ENCODE measurements around the gene KCNE1. TPM values are rescaled to one million over a fixed set of nuclear protein-coding genes. Genes with fewer than 3 reads are reported as not detected.
"Not testable (repeated sequence)": the region's sequence is repeated elsewhere in the genome, so short reads cannot be mapped to it uniquely, and the experiment has no call there.

Gene KCNE1
- total and polyA plus RNA-seq, 2 of the 4 experiments (the other 2 are of a cell fraction): 0.46 to 0.90 TPM

GRCh38 chr21:34447018-34447417 is 65.0 kb downstream of the KCNE1 start:
- H3K23ac ChIP-seq (ENCODE audit: low read depth, low read length); H3K4ac ChIP-seq (ENCODE audit: low read depth, low read length); H3K18ac ChIP-seq (ENCODE audit: low read depth, low read length); H4K5ac ChIP-seq (ENCODE audit: low read depth, low read length); H2AK9ac ChIP-seq (replicated peaks; ENCODE audit: low read depth, low read length, poor library complexity); intact Hi-C loops (cut with micrococcal nuclease); H4K20me1 ChIP-seq (ENCODE audit: insufficient read depth, low read length); H3K36me3 ChIP-seq (ENCODE audit: control insufficient read depth, insufficient read depth, low read length); H3K27ac ChIP-seq (ENCODE audit: insufficient read depth, low read length); H2BK5ac ChIP-seq (ENCODE audit: low read depth, low read length, poor library complexity, severe bottlenecking); ATAC-seq (ENCODE audit: low read depth); H2BK20ac ChIP-seq (ENCODE audit: low read depth, low read length); dilution Hi-C loops (cut with HindIII; ENCODE audit: low sequenced_read_pairs, unreplicated experiment); H4K91ac ChIP-seq (ENCODE audit: insufficient read depth, low read depth, low read length); H2AFZ ChIP-seq (replicated peaks; ENCODE audit: low read length, poor library complexity); BruUV-seq (replicated peaks); H3K4me1 ChIP-seq (ENCODE audit: control insufficient read depth, insufficient read depth, low read length); H2BK15ac ChIP-seq (ENCODE audit: low read depth, low read length); H3K79me1 ChIP-seq (ENCODE audit: low read depth in 1 of 2, low read length in 2 of 2); H4K8ac ChIP-seq (ENCODE audit: low read depth in 2 of 2, low read length in 2 of 2); H3K14ac ChIP-seq (replicated peaks; ENCODE audit: low read depth, low read length); DNase-seq; H3K27me3 ChIP-seq (ENCODE audit: control insufficient read depth, insufficient read depth, low read length); H3K4me3 ChIP-seq (ENCODE audit: insufficient read depth, low read depth, low read length); H3K9ac ChIP-seq (ENCODE audit: low read depth, low read length); H3K9me1 ChIP-seq (ENCODE audit: insufficient read depth, low read length); in situ Hi-C loops (cut with MboI; ENCODE audit: low sequenced_read_pairs); H3K9me3 ChIP-seq (ENCODE audit: control insufficient read depth, insufficient read depth, low read length); H2AK5ac ChIP-seq (ENCODE audit: low read depth, low read length); CTCF ChIA-PET; POLR2A ChIA-PET (ENCODE audit: unreplicated experiment); H3K4me2 ChIP-seq (ENCODE audit: low read depth, low read length); H2BK120ac ChIP-seq (ENCODE audit: low read depth, low read length); H3K56ac ChIP-seq (ENCODE audit: extremely low read depth, insufficient read depth, low read length): not testable (repeated sequence)
- WGBS, 2 experiments (ENCODE audit: extremely low coverage in 2 of 2, insufficient read length in 1 of 2): no CpG with 5 or more reads among the region's 8 CpGs

- H3K23ac ChIP-seq (ENCODE audit: low read depth, low read length); H3K36me3 ChIP-seq (ENCODE audit: control insufficient read depth, insufficient read depth, low read length); H3K27ac ChIP-seq (ENCODE audit: insufficient read depth, low read length); H3K4me3 ChIP-seq (ENCODE audit: insufficient read depth, low read depth, low read length); dilution Hi-C loops (cut with HindIII; ENCODE audit: low sequenced_read_pairs, unreplicated experiment); BruUV-seq (replicated peaks); H3K27me3 ChIP-seq (ENCODE audit: control insufficient read depth, insufficient read depth, low read length); DNase-seq; H2AK9ac ChIP-seq (replicated peaks; ENCODE audit: low read depth, low read length, poor library complexity); H3K9me3 ChIP-seq (ENCODE audit: control insufficient read depth, insufficient read depth, low read length); H2BK5ac ChIP-seq (ENCODE audit: low read depth, low read length, poor library complexity, severe bottlenecking); H2BK15ac ChIP-seq (ENCODE audit: low read depth, low read length); CTCF ChIA-PET; POLR2A ChIA-PET (ENCODE audit: unreplicated experiment); H3K56ac ChIP-seq (ENCODE audit: extremely low read depth, insufficient read depth, low read length); H2AFZ ChIP-seq (replicated peaks; ENCODE audit: low read length, poor library complexity); H3K4me2 ChIP-seq (ENCODE audit: low read depth, low read length); H4K5ac ChIP-seq (ENCODE audit: low read depth, low read length); H3K9me1 ChIP-seq (ENCODE audit: insufficient read depth, low read length); H4K91ac ChIP-seq (ENCODE audit: insufficient read depth, low read depth, low read length); H3K9ac ChIP-seq (ENCODE audit: low read depth, low read length); H4K8ac ChIP-seq (ENCODE audit: low read depth in 2 of 2, low read length in 2 of 2); H3K4me1 ChIP-seq (ENCODE audit: control insufficient read depth, insufficient read depth, low read length); H2BK20ac ChIP-seq (ENCODE audit: low read depth, low read length); in situ Hi-C loops (cut with MboI; ENCODE audit: low sequenced_read_pairs); H2AK5ac ChIP-seq (ENCODE audit: low read depth, low read length); H4K20me1 ChIP-seq (ENCODE audit: insufficient read depth, low read length); H3K18ac ChIP-seq (ENCODE audit: low read depth, low read length); H3K14ac ChIP-seq (replicated peaks; ENCODE audit: low read depth, low read length); H3K79me1 ChIP-seq (ENCODE audit: low read depth in 1 of 2, low read length in 2 of 2); H2BK120ac ChIP-seq (ENCODE audit: low read depth, low read length); intact Hi-C loops (cut with micrococcal nuclease); H3K4ac ChIP-seq (ENCODE audit: low read depth, low read length): not testable (repeated sequence)
- peak; percentile 60; the same call in 1 of the 2 replicates for ATAC-seq (ENCODE audit: low read depth)
- no CpG with 5 or more reads among the region's 4 CpGs for WGBS, 2 experiments (ENCODE audit: extremely low coverage in 2 of 2, insufficient read length in 1 of 2)
Observed at GRCh38 chr21:34443486-34443885, 68.5 kb downstream of the KCNE1 start.
